ENCODE results near the gene HMGB3. TPM values are rescaled to one million over a fixed set of nuclear protein-coding genes. Genes with fewer than 3 reads are reported as not detected.
A peak's percentile ranks its signal among the peaks of the same experiment; 100 is the strongest.

HMGB3 gene
- total RNA-seq (0.70 and 1.6 TPM in 2 replicates), polyA plus RNA-seq (0.51 and 2.1 TPM in 2 replicates), polyA minus RNA-seq (0.09 and 1.3 TPM in 2 replicates)
- 2.3 TPM for total RNA-seq (2013)

- CTCF ChIA-PET: no interaction called here
- POLR2A ChIA-PET: no interaction called here
- Histone ChIP-seq H3K36me3 (replicated peaks in 1 of 2; ENCODE audit: control extremely low read depth in 1 of 2, control insufficient read depth in 1 of 2, extremely low read depth in 1 of 2, insufficient read depth in 2 of 2, low read length in 1 of 2) (no peaks in the 10 kb centered on the region), H4K20me1 (ENCODE audit: control insufficient read depth, insufficient read depth, low read length, poor library complexity, severe bottlenecking) (no peaks in the 10 kb centered on the region), H3K9me3 (ENCODE audit: control extremely low read depth in 1 of 3, control insufficient read depth in 2 of 3, insufficient read depth in 1 of 3, low read length in 2 of 3) (no peaks in the 10 kb centered on the region), H3K4me2 (replicated peaks; ENCODE audit: low read depth, low read length, poor library complexity, severe bottlenecking) (peak within 1 kb of the TSS; percentile 91), H2AFZ (ENCODE audit: insufficient read depth, low read depth, low read length, poor library complexity, severe bottlenecking) (peak within 1 kb of the TSS; percentile 71), H3K9ac (ENCODE audit: low read length) (peak within 1 kb of the TSS; percentile 58), H3K27me3 (replicated peaks in 1 of 4; ENCODE audit: control extremely low read depth in 1 of 4, control insufficient read depth in 3 of 4, insufficient read depth in 4 of 4, low read length in 3 of 4) (peaks cover 0 to 15% (median 5%) of the 10 kb centered on the region in 4 experiments), H3K79me2 (ENCODE audit: control insufficient read depth, insufficient read depth, low read length) (no peaks in the 10 kb centered on the region), H3K27ac (ENCODE audit: low read length in 2 of 2) (no peak within 1 kb of the TSS), H3K4me3 (ENCODE audit: control extremely low read depth in 1 of 5, extremely low read depth in 1 of 5, insufficient read depth in 1 of 5, low read depth in 2 of 5, low read length in 4 of 5) (peak within 1 kb of the TSS; percentile 7 to 63 (median 49)), H3K4me1 (ENCODE audit: control insufficient read depth in 2 of 2, insufficient read depth in 2 of 2, low read length in 2 of 2) (peaks cover 8 to 15% of the 10 kb centered on the region in 2 donors)
- Mint-ChIP-seq H3K4me3 (peak within 1 kb of the TSS; percentile 80), H3K27ac (no peak within 1 kb of the TSS), H3K27me3 (peaks cover 16% of the 10 kb centered on the region), H3K9me3 (ENCODE audit: insufficient read depth) (no peaks in the 10 kb centered on the region), H3K4me1 (peaks cover 8% of the 10 kb centered on the region)
- no peak for TF ChIP-seq CTCF (IDR thresholded peaks at IDR 0.05)
- intact Hi-C loops (cut with micrococcal nuclease): loop anchor here (1.0 to 10.0 kb wide), 2 partner anchors 85 to 412 kb away; partner anchors contain the start of genes CD99L2 and VMA21
- WGBS (ENCODE audit: insufficient coverage): under 1% methylated on average over 59 of the region's 90 CpGs
- ATAC-seq (ENCODE audit: low read depth) (peak; percentile 96), DNase-seq (peak; percentile 79)
Observed at GRCh38 chrX:150982788-150983520, at the start of gene HMGB3. TSS of gene HMGB3 (plus strand) at chrX:150983335. CDS start at chrX:150985600, 2,265 bp downstream.

GRCh38 chrX:150933945-150934350, 49.2 kb upstream of the HMGB3 start:
- intact Hi-C loops (cut with micrococcal nuclease): no loop called here
- Mint-ChIP-seq H3K27me3 (no peaks in the 10 kb centered on the region), H3K9me3 (ENCODE audit: insufficient read depth) (no peaks in the 10 kb centered on the region), H3K4me1 (no peaks in the 10 kb centered on the region), H3K4me3 (no peak overlapping the region), H3K27ac (no peak overlapping the region)
- Histone ChIP-seq H3K4me1 (ENCODE audit: control insufficient read depth in 2 of 2, insufficient read depth in 2 of 2, low read length in 2 of 2) (no peaks in the 10 kb centered on the region), H4K20me1 (ENCODE audit: control insufficient read depth, insufficient read depth, low read length, poor library complexity, severe bottlenecking) (no peaks in the 10 kb centered on the region), H3K79me2 (ENCODE audit: control insufficient read depth, insufficient read depth, low read length) (no peaks in the 10 kb centered on the region), H3K36me3 (replicated peaks in 1 of 2; ENCODE audit: control extremely low read depth in 1 of 2, control insufficient read depth in 1 of 2, extremely low read depth in 1 of 2, insufficient read depth in 2 of 2, low read length in 1 of 2) (no peaks in the 10 kb centered on the region), H3K4me3 (ENCODE audit: control extremely low read depth in 1 of 5, extremely low read depth in 1 of 5, insufficient read depth in 1 of 5, low read depth in 2 of 5, low read length in 4 of 5) (no peak overlapping the region), H3K9ac (ENCODE audit: low read length) (no peak overlapping the region), H3K9me3 (ENCODE audit: control extremely low read depth in 1 of 3, control insufficient read depth in 2 of 3, insufficient read depth in 1 of 3, low read length in 2 of 3) (peaks cover 0 to 3% (median 0%) of the 10 kb centered on the region in 3 donors), H2AFZ (ENCODE audit: insufficient read depth, low read depth, low read length, poor library complexity, severe bottlenecking) (no peak overlapping the region), H3K27me3 (replicated peaks in 1 of 4; ENCODE audit: control extremely low read depth in 1 of 4, control insufficient read depth in 3 of 4, insufficient read depth in 4 of 4, low read length in 3 of 4) (no peaks in the 10 kb centered on the region), H3K4me2 (replicated peaks; ENCODE audit: low read depth, low read length, poor library complexity, severe bottlenecking) (no peak overlapping the region), H3K27ac (ENCODE audit: low read length in 2 of 2) (no peak overlapping the region)
- ATAC-seq (ENCODE audit: low read depth) (no peak), DNase-seq (no peak)
- ChIA-PET POLR2A (no interaction called here), CTCF (no interaction called here)
- TF ChIP-seq EZH2 (IDR thresholded peaks at IDR 0.05; ENCODE audit: borderline replicate concordance, insufficient read depth, low read depth, low read length, poor library complexity, severe bottlenecking): no peak
- TF ChIP-seq CTCF (IDR thresholded peaks at IDR 0.05): no peak
- no CpG with 5 or more reads among the region's 5 CpGs for WGBS (ENCODE audit: insufficient coverage)
